Gastroesophageal sphincter (tissue), 4 donors: ENCODE results near the gene ZNF763. TPM values are rescaled to one million over a fixed set of nuclear protein-coding genes. Genes with fewer than 3 reads are reported as not detected.

Experiments
- ATAC-seq: fragments of 150-250 bp; one replicate; pipeline ENCODE4 v1.9.1; 2016; ENCODE audit warnings: mild to moderate bottlenecking, moderate library complexity
- H3K27ac ChIP-seq, 4 donors: fragments of 200-600 bp; sonication (generic) in 3 of 4; 1 replicate in 3 of 4; 2 replicates in 1 of 4; pipeline ENCODE4 v1.5.1; 2016 to 2019
- H3K27me3 ChIP-seq: fragments of 200-600 bp; sonication (generic); one replicate; pipeline ENCODE4 v1.5.1; 2019
- H3K36me3 ChIP-seq, 2 donors: fragments of 200-600 bp; sonication (generic); one replicate each; pipeline ENCODE4 v1.5.1; 2019; ENCODE audit warnings: control low read depth in 1 of 2
- H3K4me1 ChIP-seq, 3 donors: fragments of 200-600 bp; sonication (generic); 1 replicate in 2 of 3; 2 replicates in 1 of 3; pipeline ENCODE4 v1.5.1; 2016 to 2019; ENCODE audit warnings: control low read depth in 2 of 3
- H3K4me3 ChIP-seq, 2 donors: fragments of 200-600 bp; sonication (generic); one replicate each; pipeline ENCODE4 v1.5.1; 2019; ENCODE audit warnings: mild to moderate bottlenecking in 1 of 2, moderate library complexity in 1 of 2
- H3K9me3 ChIP-seq, 3 donors: fragments of 200-600 bp; sonication (generic); one replicate each; pipeline ENCODE4 v1.5.1; 2017 to 2019; ENCODE audit warnings: control low read depth in 2 of 3
- EP300 ChIP-seq: sonication (generic); formaldehyde crosslinking; IDR thresholded peaks from one replicate; pipeline ENCODE4 v1.6.1; 2017; ENCODE audit warnings: antibody characterized with exemption, mild to moderate bottlenecking
- POLR2A ChIP-seq, 2 donors: fragments of 450-650 bp; IDR thresholded peaks; one replicate each; pipeline ENCODE4 v1.6.1; 2017; ENCODE audit warnings: antibody characterized with exemption in 2 of 2, mild to moderate bottlenecking in 2 of 2, moderate library complexity in 1 of 2
- POLR2AphosphoS5 ChIP-seq: sonication (generic); formaldehyde crosslinking; IDR thresholded peaks from one replicate; pipeline ENCODE4 v1.6.1; 2017; ENCODE audit warnings: antibody characterized with exemption
- WGBS, 2 donors: methylation state at CpG; one replicate each; pipeline ENCODE4 v1.1.5; 2018; ENCODE audit warnings: low coverage in 1 of 2; 5-methylcytosine and 5-hydroxymethylcytosine counted together
- small RNA-seq, 4 donors: library from RNA; depleted of rRNA; stranded (forward); fragments of <200 nt; gene quantifications; one replicate each; pipeline ENCODE3, GENCODE V24; 2016
- total RNA-seq, 4 donors: library from RNA; depleted of rRNA; stranded (reverse); fragments of >200 nt; gene quantifications; one replicate each; pipeline ENCODE4 v1.1.0, GENCODE V29; 2016
- TF ChIP-seq, protein P1 (sequence below), 4 experiments: fragments of 200-600 bp in 2 of 4; fragments of 450-650 bp in 2 of 4; sonication (generic) in 1 of 4; IDR thresholded peaks; one replicate each; pipeline ENCODE4 v1.5.1; 2017 to 2019; ENCODE audit warnings: antibody characterized with exemption in 4 of 4, mild to moderate bottlenecking in 2 of 4, moderate library complexity in 2 of 4

The ZNF763 gene
- total RNA-seq, 4 donors from 2014 or later = 4.5 to 8.1 (median 5.1) TPM

GRCh38 chr19:12015015-12015752, 50.3 kb downstream of the ZNF763 start:
- H3K36me3 ChIP-seq = peaks cover 4 to 58% of the 10 kb centered on the region in 2 donors
- 97% methylated on average over 6 to 9 of the region's 9 CpGs for WGBS, 2 donors
- H3K4me3 ChIP-seq = no peak overlapping the region
- no peaks in the 10 kb centered on the region for H3K27me3 ChIP-seq
- no peak for ATAC-seq
- H3K9me3 ChIP-seq = peaks cover 0 to 73% (median 0%) of the 10 kb centered on the region in 3 donors
- no peaks in the 10 kb centered on the region for H3K4me1 ChIP-seq
- no peak overlapping the region for H3K27ac ChIP-seq
- TF ChIP-seq POLR2AphosphoS5 = no peak

DNA sequence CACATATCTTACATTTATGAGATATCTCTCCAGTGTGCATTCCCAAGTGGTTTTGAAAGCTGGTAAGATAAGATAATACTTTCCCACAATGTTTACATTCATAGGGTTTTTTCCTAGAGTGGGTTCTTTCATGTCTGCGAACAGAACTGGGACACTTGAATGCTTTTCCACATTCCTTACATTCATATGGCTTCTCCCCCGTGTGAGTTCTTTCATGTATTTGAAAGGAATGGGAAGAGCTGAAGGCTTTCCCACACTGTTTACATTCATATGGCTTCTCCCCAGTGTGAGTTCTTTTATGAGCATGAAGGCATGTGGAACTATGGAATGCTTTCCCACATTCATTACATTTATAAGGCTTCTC, 50.9 kb downstream of the ZNF763 start:
- Histone ChIP-seq H3K9me3 (peaks cover 0 to 69% (median 0%) of the 10 kb centered on the region in 3 donors), H3K4me3 (no peak overlapping the region), H3K27me3 (no peaks in the 10 kb centered on the region), H3K36me3 (peaks cover 4 to 58% of the 10 kb centered on the region in 2 donors), H3K4me1 (no peaks in the 10 kb centered on the region), H3K27ac (no peak overlapping the region)
- TF ChIP-seq, protein P1, sequence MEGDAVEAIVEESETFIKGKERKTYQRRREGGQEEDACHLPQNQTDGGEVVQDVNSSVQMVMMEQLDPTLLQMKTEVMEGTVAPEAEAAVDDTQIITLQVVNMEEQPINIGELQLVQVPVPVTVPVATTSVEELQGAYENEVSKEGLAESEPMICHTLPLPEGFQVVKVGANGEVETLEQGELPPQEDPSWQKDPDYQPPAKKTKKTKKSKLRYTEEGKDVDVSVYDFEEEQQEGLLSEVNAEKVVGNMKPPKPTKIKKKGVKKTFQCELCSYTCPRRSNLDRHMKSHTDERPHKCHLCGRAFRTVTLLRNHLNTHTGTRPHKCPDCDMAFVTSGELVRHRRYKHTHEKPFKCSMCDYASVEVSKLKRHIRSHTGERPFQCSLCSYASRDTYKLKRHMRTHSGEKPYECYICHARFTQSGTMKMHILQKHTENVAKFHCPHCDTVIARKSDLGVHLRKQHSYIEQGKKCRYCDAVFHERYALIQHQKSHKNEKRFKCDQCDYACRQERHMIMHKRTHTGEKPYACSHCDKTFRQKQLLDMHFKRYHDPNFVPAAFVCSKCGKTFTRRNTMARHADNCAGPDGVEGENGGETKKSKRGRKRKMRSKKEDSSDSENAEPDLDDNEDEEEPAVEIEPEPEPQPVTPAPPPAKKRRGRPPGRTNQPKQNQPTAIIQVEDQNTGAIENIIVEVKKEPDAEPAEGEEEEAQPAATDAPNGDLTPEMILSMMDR (IDR thresholded peaks at IDR 0.05) = no peak
- TF ChIP-seq POLR2AphosphoS5 = no peak
- no peak for TF ChIP-seq POLR2A (IDR thresholded peaks at IDR 0.05)
- no peak for TF ChIP-seq EP300
- ATAC-seq = no peak
- WGBS, 2 donors = 83 to 92% methylated on average over 1 to 2 of the region's 2 CpGs

Small RNAs within 50 kb of the gene (small RNA-seq; reads per million reads assigned to genes)
- gene RNA5SP464 (0 to 0.27 (median 0.04) reads per million in 4 donors), gene RNA5SP465 (0 to 0.26 (median 0) reads per million in 4 donors)

Other genes starting within 250 kb of the ZNF763 start
- 10 to 100 TPM in 1 of 4 donors, 1 to 10 TPM in 3; 6.7 to 11.4 (median 8.7) TPM for gene ZNF823, start 226.1 kb upstream of the ZNF763 start, total RNA-seq
- 10 to 100 TPM in 1 of 4 donors, 1 to 10 TPM in 3; 4.5 to 10.7 (median 7.7) TPM for gene ZNF441, start 198.0 kb upstream of the ZNF763 start, total RNA-seq
- gene ZNF491, start 166.5 kb upstream of the ZNF763 start, total RNA-seq = 1 to 10 TPM; 1.8 to 3.7 (median 3.1) TPM
- 10 to 100 TPM in 1 of 4 donors, 1 to 10 TPM in 3; 4.8 to 13.2 (median 9.7) TPM for gene ZNF440, start 150.8 kb upstream of the ZNF763 start, total RNA-seq
- 10 to 100 TPM in 2 of 4 donors, 1 to 10 TPM in 2; 6.5 to 18.1 (median 8.5) TPM for gene ZNF439, start 116.3 kb upstream of the ZNF763 start, total RNA-seq
- gene ZNF69, start 77.3 kb upstream of the ZNF763 start, total RNA-seq = 10 to 100 TPM in 2 of 4 donors, 1 to 10 TPM in 2; 3.5 to 13.6 (median 9.1) TPM
- gene ZNF700, start 39.9 kb upstream of the ZNF763 start, total RNA-seq = 10 to 100 TPM in 3 of 4 donors, 1 to 10 TPM in 1; 7.1 to 19.6 (median 11.4) TPM
- 10 to 100 TPM in 1 of 4 donors, 1 to 10 TPM in 3; 5.4 to 12.8 (median 6.5) TPM for gene ZNF433, start 70.6 kb downstream of the ZNF763 start, total RNA-seq
- gene ZNF878, start 87.9 kb downstream of the ZNF763 start, total RNA-seq = under 1 TPM in 1 of 4 donors, not detected in 3; 0.27 TPM
- gene ZNF844, start 99.7 kb downstream of the ZNF763 start, total RNA-seq = 10 to 100 TPM in 2 of 4 donors, 1 to 10 TPM in 2; 8.0 to 19.0 (median 9.9) TPM
- 1 to 10 TPM; 1.9 to 4.9 (median 3.1) TPM for gene ZNF20, start 175.3 kb downstream of the ZNF763 start, total RNA-seq
- gene ZNF625, start 191.7 kb downstream of the ZNF763 start, total RNA-seq = 10 to 100 TPM in 1 of 4 donors, 1 to 10 TPM in 3; 7.3 to 11.4 (median 8.0) TPM
- gene ZNF136, start 198.1 kb downstream of the ZNF763 start, total RNA-seq = 10 to 100 TPM in 3 of 4 donors, 1 to 10 TPM in 1; 8.7 to 19.6 (median 11.5) TPM